GM21367 (cell line): Measurements from ENCODE around the gene ARMC6.

Source experiments
- ATAC-seq: cut with Tn5 transposase; IDR thresholded peaks from one replicate; pipeline ENCODE4 v1.9.1; 2021; ENCODE audit not compliant: unreplicated experiment

ARMC6 gene

DNA sequence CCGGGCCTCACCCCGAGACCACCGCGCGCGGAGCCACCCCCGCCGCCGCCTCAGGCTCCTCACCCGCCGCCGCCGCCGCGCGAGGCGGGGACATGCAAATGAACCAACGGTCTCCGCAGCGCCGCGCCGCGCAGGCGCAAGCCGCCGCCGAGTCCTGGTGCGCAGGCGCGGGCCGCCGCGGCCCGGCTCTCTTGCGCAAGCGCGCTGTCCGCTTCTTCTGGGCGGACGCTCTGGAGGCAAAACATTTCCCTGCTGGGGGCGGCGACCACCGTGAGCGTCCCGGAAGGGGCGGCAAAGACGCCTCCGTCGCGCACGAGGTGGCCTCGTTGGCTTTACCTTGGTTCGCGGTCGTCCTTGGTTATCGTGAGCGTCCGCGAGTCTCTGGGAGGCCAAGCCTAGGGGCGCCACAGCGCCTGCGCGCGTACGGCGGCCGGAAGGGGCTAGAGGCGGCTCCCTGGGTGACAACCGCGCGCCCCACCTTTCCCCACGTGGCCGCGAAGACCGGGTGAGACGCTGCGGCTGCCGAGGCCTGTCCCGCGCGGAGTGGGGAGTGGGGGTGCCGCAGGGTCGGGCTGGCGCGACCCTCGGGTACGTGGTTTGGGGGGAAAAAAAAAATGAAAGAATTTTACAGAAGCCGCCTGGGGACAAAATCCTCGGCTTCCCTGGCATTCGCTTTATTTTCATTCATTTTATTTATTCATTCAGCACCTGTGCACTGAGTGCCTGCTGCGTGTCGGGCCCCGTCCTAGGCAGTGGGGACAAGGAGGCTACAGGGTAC, at the start of gene ARMC6, which contains the start of gene SUGP2:
ARMC6 (plus strand) TSS at position 178 of the 778 bp plus-strand sequence. CDS start 607 bp downstream, outside the sequence.
SUGP2 (minus strand) TSS at position 92 of the 778 bp plus-strand sequence. CDS start 2,446 bp downstream, outside the sequence.
- peak; percentile 50 for ATAC-seq

DNA sequence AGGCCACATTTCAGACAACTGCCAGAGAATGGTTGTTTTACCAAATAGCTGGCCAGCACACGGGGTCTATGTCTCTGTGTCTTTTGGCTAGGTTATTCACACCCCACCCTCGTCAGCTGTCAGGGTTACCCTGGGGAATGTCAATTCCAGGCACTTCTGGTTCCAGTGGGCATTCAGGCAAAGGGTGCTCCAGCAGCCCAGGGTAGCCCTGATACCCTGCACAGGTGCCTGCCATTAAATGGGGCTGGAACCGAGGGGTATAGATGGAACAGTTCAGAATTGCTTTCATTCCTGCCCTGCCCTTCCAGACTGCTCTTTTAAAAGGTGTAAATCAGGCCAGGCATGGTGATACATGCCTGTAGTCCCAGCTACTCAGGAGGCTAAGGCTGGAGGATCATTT, 49.2 kb upstream of the ARMC6 start:
- no peak for ATAC-seq

DNA sequence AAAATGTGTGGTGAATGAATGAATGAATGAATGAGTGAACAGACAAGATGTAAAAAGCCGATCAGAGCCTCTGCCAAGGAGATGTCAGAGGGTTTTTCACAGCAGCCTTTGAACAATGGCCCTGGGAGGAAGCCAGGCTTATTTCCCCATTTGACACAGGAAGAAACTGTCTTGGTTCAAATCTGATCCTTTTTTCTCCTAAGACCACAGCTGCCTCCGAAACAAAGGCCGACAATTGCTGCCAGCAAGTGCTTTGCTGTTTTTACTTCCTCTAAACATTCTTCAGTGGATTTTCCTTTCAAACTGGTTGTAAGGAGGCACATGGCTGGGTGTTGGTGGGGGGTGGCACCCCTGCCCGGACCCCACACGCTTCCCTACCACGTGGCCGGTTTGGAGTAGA, 48.1 kb upstream of the ARMC6 start:
- no peak for ATAC-seq

DNA sequence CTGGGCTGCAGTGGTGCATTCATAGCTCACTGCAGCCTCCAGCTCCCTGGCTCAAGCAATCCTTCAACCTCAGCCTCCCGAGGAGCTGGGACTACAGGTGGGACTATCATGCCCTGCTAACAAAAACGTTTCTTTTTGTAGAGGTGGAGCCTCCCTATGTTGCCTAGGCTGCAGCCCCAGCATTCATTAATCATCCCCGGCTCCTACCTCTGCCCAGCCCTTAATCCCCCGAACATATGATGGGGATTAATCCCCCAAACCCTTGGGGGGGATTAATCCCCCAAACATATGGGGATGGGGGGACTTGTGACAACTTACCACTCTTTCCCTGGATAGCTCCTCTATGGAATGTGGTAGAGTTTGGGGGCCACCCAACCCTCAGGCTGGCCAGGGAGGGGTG, 45.9 kb upstream of the ARMC6 start:
- no peak for ATAC-seq

DNA sequence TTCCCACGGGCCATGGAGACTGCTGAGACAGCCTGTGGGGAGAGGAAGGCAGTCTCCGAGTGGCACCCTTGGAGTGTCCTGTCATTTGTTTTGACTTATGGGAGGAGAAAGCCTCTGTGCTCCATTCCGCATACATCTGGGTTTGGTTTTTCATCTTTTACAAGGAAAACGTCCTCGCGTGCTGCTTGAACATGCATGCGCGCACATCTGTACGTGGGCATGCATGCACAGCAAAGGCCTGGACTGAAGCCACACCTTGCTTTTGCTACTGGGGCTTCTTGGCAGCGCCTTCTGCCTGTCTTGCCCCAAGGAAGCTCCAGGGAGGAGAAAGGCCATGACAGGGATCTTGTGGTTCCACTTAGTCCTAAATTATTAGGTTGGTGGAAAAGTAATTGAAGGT, 44.1 kb upstream of the ARMC6 start:
- ATAC-seq, result no peak

DNA sequence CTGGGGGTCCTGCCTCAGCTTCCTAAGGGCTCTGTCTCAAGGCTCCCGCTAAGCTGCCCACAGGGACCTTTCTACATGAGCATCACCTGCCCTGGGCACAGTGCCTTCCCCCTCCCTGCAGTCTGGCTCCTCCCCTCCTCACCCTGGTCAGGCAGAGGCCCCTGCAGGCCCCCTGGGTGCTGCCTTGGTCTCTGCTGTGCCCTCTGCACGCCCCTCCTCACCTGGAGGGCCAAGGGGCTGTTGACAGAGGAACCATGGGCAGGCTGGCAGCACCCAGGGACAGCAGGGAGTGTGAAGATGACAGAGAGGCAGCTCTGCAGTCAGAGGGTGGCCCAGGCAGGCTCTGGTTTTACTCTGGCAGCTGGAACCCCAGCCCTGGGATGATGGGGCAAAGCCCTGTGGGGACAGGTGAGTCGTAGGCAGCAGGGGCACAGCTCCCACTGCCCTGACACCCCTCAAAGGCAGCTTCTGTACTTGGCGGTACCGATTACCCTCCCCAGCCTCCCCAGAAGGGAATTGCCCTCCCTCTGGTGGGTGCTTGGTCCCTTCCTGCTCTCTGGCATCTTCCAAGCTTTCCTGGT, 43.2 kb upstream of the ARMC6 start:
- no peak for ATAC-seq

DNA sequence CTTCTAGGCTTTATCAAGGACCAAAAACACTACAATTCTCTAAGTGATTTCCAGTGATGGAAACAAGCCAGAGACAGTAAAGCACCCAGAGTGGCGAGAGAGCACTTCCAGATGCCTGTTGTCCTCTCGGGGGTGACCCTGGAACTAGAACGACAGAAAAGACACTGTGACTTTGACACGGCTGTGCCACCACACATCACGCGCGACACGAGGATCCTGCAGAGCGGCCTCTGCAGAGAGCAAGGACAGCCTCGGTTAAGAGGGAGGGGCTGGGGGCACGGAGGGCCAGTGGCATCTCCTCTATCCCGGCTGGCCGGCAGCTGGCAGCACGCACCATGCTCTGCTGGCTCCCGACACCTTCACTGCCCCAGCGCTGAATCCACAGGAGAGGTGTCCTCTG, 42.4 kb upstream of the ARMC6 start:
- ATAC-seq, result no peak

DNA sequence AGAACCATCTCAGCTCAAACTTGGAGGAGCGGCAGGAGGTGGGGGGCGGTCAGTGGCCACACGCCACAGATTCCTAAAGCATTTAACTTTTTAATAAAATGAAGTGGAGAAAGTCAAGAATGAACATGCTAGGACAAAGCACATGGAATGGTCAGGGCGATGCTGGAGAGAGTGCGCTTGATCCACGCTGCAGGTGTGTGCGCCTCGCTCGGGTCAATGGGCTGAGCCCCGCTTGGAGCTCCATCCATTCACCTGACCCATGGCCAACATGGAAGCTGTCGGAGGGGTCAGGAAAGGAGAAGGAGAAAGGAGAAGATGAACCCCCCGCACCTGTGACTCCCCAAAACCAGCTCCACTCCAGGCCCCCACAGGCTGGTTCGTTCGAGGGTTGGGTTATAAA, 41.9 kb upstream of the ARMC6 start:
- ATAC-seq, result no peak

DNA sequence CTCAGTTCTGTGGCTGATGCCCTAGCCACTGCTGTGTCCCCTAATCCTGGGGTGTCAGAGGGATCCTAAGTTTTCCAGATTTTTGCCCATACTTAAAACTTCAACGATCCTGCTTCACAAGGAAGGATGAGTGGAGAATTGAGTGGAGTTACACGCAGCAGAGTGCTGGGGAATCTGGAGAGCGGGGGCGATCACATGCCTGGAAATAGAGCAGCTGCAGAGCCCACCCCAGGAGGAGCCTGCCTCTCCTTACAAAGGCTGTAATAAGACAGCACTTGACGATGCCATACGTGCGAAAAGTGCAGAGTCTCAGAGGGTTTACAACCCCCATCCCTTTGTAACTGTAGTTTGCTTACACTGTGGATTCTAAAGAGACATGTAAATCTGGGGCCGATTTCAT, 40.7 kb upstream of the ARMC6 start:
- no peak for ATAC-seq

DNA sequence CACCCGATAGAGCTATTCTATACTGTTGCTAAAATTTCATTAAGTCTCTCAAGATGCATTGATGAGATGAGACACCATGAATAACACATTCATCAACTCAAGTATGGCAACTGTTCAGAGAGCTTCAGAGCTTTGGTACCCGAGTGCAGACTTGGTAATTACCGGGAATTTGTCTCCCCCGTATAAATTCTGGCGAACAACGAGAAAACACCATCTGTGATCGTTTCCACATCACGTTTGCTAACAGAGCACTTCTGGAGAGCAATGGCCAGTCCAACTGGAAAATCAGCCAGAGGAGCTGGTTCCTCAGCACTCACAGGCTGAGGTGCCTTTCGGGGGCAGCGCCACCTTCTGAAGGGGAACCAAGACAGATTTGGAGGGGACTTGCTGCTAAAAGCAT, 40.3 kb upstream of the ARMC6 start:
- no peak for ATAC-seq

DNA sequence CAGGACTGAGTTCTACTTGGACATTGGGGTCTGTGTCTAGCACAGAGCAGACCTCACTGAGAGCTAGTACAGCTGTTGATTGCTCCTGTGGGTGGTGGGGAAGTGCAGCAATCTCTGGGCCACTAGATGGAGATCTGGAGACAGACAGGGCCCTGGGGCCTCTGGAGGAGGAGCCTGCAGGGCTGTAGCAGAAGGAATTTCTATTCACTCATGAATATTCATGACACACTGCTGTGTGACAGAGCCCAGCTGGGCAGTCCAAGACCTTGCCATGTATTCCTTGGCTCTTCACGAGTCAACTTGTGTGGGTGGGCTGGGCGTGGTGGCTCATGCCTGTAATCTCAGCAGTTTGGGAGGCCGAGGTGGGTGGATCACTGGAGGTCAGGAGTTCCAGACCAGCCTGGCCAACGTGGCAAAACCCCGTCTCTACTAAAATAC, 37.6 kb upstream of the ARMC6 start:
- ATAC-seq, result no peak

DNA sequence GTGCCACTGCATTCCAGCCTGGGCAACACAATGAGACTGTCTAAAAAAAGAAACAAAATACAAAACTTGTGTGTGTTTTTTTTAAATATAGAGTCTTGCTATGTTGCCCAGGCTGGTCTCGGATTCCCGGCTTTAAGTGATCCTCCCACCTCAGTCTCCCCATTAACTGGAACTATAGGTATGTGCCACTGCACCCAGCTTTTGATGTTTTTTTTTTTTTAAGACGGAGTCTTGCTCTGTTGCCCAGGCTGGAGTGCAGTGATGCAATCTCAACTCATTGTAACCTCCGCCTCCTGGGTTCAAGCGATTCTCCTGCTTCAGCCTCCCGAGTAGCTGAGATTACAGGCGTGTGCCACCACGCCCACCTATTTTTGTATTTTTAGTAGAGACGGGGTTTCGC, 37.1 kb upstream of the ARMC6 start:
- ATAC-seq, result no peak

DNA sequence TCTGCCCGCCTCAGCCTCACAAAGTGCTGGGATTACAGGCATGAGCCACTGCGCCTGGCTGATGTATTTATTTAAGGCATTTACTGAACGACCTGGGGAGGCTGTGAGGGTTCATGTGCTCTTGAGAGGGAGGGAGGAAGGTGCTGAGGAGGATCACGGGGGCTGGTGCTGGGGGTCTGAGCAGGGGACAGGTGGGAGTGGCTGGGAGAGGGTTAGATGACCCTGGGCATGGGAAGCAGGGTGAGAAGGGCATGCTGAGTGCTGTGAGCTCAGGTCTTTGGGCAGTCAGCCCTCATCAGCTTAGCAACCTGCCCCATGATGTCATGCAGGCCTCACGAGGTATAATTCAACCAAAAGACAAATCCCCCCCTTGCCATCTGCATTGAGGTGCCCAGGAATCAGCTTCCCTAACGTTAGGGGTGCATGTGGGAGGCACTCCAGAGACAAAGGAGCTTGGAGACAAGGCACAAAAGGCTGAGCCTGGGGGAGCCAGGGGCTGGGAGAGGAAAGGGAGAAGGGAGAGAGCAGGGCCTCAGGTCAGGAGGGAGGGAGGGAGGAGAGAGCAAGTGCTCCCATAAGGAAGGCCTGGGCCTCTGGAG, 36.5 kb upstream of the ARMC6 start:
- ATAC-seq, result no peak

DNA sequence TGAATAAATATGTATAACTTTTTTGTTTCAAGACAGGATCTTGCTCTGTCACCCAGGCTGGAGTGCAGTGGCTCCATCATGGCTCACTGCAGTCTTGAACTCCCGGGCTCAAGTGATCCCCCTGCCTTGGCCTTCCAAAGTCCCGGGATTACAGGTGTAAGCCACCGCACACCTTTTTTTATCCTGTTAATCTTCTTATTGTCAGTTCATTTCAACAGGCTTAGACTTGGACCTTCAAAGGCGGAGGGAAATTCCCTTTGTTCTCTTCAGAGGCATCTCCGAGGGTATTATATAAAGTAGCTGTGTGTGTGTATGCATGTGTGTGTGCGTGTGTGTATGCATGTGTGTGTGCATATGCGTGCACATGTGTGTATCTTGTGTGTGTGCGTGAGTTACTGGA, 35.1 kb upstream of the ARMC6 start:
- ATAC-seq, result no peak

DNA sequence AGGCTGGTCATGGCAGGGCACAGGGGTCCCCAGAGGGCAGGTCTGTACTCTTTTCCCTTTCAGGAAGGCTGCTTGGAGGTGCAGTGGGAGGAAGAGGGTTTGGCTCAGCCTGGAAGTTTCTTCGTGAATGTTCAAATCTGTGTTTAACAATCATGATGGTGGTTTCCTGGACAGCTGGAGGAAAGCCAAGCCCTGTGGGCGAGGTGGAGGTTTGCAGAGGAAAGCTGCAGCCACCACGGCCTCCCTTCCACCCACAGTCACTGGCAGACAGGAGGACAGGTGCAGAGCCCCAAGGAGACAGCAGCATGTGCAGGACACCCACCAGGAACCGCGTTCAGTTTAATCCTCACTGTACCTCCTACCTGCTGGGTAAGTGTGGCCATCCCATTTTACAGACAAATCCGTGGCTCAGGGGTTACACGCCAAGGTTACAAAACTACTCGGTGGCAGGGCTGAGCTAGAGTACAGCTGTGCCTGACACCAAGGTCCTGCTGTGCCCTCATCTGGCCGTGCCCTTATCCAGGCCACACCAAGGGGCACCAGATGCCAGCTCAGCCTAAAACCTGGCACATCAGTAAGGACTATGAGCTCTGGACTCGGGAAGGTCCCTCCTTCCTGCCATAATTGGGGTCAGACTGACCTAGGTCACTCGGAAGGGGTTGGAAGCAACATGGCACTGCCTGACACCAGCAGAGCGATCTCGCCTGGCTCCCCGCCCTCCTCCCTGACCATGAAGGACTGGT, 34.2 kb upstream of the ARMC6 start:
- no peak for ATAC-seq

DNA sequence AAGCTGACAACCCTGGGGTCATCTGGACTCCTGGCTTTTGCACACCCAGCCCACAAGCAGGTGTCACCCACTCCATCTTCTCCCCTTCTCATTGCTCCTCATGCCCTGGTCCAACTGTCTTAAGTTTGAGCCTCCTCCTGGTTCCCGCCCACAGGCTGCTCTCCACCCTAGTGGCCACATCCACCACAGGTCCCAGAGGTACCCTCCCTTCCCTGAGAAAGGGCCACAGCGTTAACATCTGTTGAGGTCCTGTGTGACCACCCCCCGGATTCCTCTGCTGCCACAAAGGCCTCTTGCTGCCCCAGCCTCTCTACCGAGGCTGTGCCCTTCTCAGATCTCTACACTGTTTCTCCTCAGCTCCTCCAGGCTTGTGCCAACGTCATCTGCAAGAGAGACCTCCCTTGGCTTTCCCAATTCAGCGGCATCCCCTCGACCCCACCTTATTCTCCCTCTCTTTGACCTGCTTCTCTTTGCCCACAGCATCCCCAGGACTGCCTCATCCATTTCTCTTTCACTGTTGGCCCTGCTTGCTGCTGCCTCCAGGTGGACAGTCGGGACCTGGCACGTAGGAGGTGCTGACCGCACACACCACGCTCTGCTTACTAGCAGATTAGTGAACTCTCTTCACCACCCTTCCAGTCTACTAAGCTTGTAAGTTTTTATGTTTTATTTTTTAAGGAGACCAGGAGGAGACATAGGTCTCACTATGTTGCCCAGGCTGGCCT, 33.3 kb upstream of the ARMC6 start:
- no peak for ATAC-seq

DNA sequence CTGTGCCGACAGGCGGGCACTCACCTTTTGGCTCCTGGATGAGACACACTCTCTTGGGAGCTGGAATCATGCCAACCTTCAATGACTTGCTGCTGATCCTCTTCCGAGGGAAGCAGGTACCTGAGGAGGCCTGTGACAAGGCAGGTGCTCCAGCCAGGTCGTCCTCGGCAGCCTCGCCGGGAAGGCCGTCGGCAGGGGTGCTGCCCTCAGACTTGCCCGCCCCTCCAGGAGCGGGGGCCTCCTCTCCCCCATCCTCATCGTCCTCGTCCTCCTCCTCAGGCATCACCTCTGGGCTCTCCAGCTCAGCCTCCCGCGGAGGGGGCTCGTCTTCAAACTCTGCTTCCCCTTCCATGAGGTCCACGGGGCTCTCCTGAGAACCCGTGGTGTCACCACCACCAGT, 29.3 kb upstream of the ARMC6 start:
- no peak for ATAC-seq

DNA sequence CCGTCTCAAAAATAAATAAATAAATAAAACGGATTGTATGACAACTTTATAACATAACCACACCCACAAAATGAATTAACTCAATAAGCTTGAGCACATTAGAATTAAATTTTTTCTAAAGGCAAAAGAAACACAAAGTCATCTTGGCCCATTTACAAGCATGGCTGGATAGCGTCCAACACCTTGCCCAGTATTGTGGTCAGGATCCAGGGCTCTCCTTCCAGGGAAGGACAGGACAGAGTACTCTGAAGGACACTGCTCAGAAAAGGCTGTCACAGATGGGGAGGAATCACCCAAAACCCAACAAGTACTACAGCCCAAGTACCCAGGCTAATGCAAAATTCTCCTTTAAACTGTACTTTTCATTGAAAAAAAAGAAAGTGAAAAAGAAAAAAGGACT, 27.2 kb upstream of the ARMC6 start:
- no peak for ATAC-seq

DNA sequence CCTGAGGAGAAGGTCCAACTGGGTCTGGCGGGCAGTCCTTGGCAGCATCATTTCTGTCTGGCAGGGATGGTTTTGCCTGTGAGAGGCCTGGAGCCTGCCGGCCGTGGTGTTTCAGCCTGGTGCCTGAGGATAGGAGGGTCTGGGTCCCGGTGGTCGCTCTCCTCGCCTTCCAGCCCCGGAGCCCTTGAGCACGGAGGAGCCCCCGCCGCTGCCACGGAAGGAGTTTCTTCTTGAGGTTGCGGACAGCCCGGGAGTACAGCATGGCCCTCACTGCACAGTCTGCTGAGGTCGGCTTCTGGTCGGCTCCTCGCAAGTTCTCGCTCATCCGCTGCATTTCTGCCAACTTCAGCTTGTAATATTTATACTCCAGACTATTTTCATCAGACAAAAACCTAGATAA, 23.5 kb upstream of the ARMC6 start:
- ATAC-seq, result no peak

DNA sequence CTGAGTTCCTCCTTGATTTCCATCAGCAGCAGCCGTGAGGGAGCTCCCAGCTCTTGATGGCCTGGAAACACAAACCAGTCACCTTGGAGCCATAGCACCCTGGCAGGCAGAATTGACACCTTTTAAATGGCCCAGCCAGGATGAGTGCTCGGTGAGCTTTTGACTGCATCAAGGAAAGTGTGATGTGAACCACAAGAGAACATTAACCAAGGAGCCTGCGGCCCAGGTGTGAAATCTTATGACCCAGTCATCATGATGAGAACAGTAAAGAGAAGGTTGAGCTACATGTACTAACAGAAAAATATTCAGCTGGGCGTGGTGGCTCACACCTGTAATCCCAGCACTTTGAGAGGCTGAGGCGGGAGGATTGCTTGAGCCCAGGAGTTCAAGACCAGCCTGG, 22.9 kb upstream of the ARMC6 start:
- no peak for ATAC-seq

DNA sequence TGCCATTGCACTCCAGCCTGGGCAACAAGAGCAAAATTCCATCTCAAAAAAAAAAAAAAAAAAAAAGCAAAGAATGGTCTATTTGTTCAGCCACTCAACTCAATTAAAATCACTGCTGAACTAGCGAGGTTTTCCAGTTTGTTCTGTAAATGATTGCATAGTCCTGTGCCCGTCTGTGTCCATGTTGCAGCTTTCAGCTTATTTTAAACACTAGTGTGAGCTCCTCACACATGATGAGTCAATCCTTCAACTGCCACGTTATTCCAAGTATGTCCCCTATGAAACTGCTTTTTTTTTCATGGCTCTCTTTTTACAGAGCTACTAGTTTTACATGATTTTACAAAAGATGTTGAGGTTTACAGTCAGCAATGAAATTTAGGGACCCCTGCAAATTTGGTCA, 12.3 kb upstream of the ARMC6 start:
- no peak for ATAC-seq
